C4-2B (cell line): ENCODE measurements around the gene ETV4.

Experiments
- H3K27ac ChIP-seq: fragments of 450-650 bp; 2 replicates; pipeline ENCODE4 v1.5.1; 2017
- CTCF ChIP-seq: fragments of 450-650 bp; conservative IDR thresholded peaks from 2 replicates; pipeline ENCODE4 v1.5.1; 2017; ENCODE audit warnings: mild to moderate bottlenecking
- ZFX ChIP-seq: fragments of 450-650 bp; IDR thresholded peaks from 2 replicates; pipeline ENCODE4 v1.6.1; 2017

Gene ETV4

GRCh38 chr17:43559161-43559816 lies 13.1 kb upstream of the ETV4 start:
- TF ChIP-seq CTCF (no peak), ZFX (no peak)
- no peak overlapping the region for H3K27ac ChIP-seq

DNA sequence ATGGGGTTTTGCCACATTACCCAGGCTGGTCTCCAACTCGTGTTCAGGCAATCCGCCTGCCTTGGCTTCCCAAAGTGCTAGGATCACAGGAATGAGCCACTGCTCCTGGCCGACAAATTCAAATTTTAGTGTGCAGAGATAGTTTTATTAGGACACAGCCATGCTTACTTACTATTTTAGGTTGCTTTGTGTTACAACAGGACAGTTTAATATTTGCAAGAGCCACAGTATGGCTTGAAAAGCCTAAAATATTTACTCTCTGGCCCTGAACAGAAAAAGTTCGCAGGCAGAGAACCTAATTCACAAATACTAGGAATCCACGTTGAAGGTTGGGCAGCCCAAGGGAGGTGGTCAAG lies 12.6 kb upstream of the ETV4 start:
- H3K27ac ChIP-seq: no peak overlapping the region

GRCh38 chr17:43556292-43556691 lies 10.2 kb upstream of the ETV4 start:
- H3K27ac ChIP-seq: peak overlapping the region; percentile 33
- TF ChIP-seq CTCF: no peak
- TF ChIP-seq ZFX: no peak

More for the DNA sequence above, 12.6 kb upstream of the ETV4 start:
- TF ChIP-seq ZFX (no peak), CTCF (no peak)

DNA sequence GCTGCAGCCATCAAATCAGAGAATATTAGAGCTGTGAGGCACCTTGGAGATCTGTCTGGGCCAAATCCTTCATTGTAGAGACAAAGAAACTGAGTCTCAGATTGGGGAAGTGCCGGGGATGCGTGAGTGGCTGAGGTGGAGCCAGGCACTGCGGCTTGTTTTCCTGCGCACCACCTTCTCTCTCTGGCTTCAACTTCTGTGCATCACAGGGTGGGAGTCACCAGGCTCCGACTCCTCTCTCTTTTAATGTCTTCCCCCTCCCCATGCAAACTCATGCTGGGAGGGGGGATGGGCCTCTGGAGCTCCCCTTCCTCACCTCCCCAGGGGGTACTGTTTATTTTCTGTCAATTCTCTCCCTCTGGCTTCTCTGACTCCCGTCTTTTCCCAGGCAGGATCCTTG lies 8.7 kb upstream of the ETV4 start:
- no peak overlapping the region; the same call in 1 of the 2 replicates for H3K27ac ChIP-seq
- TF ChIP-seq CTCF (no peak), ZFX (no peak)

DNA sequence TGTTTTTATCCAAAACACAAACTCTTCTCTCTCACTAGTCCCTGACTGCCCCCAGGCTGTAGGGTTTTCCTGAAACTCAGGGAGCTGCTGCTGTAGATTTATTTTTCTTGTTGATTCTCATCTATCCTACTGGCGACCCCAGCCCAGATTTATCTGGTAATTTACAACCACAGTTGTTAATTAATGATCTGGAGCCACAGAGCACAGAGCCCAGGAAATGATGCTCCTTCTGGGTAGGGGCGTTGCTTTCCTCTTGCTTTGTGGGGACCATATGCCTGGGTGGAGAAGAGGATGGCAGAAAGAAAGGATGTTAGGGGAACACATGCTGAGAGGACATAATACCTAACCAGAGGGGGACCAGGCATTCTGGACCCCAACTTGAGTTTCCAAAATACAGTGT lies 7.4 kb upstream of the ETV4 start:
- TF ChIP-seq CTCF: no peak
- TF ChIP-seq ZFX: no peak
- no peak overlapping the region for H3K27ac ChIP-seq

- no peak for TF ChIP-seq CTCF
- TF ChIP-seq ZFX: 0 out of 2 replicates have a peak, but pooled peaks have one; percentile 8
Measured at GRCh38 chr17:43552229-43552837, 6.2 kb upstream of the ETV4 start.

GRCh38 chr17:43550754-43551153 lies 4.6 kb upstream of the ETV4 start:
- TF ChIP-seq CTCF (no peak), ZFX (no peak)
- no peak overlapping the region for H3K27ac ChIP-seq

More at GRCh38 chr17:43552229-43552837, 6.2 kb upstream of the ETV4 start:
- H3K27ac ChIP-seq: no peak overlapping the region
